HG02642 (cell line): ENCODE data around the gene PTPRN2.
"Not testable (repeated sequence)": the region's sequence is repeated elsewhere in the genome, so short reads cannot be mapped to it uniquely, and the experiment has no call there.

ENCODE experiments used
- ATAC-seq: cut with Tn5 transposase; IDR thresholded peaks from one replicate; pipeline ENCODE4 v1.9.1; 2021; ENCODE audit warnings: mild to moderate bottlenecking; ENCODE audit not compliant: unreplicated experiment, poor library complexity

PTPRN2 gene

DNA sequence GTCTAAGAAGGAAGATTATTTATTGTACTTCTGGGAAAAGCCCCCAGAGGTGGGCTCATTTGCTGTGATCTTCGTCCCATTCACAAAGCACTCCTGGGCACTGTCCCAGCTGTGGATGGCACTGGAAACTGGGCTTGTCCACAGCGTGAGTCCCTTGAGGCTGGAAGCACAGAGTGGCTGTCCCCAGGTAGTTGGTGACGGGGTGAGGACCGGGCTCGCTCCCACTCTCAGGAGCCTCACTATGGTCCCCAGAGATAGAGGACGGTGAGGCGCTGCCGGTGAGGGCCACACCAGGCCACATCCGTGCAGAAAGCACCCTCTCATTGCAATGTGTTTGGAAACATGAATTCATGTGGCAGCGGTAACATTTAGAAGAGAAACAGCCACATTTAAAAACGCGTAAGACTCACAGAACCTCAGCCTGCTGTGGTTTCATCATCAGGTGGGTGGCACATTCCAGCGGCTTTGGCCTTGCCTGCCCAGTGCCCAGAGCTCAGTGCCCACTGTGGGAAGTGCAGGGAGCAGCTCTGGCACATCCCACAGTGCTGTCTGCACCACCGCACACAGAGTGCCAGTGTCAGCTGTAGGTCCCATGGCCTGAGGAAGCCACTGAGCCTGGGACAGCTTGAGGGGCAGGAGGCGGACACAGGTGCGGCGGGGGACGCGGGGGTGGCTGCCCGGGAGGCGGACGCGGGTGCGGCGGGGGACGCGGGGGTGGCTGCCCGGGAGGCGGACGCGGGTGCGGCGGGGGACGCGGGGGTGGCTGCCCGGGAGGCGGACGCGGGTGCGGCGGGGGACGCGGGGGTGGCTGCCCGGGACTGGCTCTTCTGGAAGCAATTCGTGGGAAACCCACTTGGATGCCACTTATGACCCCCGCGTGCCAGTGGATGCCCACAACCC lies 801.0 kb downstream of the PTPRN2 start:
- ATAC-seq: no peak

DNA sequence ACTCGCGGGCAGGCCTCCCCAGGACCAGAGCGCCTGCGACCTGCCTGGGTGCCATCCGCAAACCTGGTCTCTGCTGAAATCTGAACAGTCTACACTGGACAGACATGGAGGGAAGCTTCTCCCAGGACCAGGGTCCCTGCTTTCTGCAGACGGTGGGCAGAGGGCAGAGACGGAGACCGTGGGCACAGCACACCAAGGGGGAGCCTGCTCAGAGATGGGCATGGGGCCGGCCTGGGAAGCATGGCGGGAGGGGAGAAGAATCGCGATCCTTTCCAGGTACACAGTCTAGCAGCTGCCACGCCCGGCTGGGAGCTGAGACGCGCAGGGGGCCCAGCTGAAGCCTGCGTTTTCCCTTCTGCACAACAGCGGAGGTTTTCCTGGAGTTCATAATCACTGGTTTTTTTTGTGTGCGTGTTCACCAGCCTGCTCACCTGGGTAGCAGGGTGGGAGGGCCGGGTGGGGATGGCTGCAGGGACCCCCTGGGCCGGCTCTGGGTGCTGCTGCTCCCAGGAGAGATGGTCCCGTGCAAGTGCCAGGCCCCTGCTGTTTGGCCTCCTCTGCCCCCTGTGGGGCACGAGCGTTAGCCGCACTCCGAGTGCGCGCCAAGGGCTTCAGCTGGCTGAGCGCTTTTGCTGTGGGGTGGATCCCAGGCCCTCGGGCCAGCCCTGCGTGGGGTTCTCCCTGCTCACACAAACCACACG lies 802.0 kb downstream of the PTPRN2 start:
- no peak for ATAC-seq

DNA sequence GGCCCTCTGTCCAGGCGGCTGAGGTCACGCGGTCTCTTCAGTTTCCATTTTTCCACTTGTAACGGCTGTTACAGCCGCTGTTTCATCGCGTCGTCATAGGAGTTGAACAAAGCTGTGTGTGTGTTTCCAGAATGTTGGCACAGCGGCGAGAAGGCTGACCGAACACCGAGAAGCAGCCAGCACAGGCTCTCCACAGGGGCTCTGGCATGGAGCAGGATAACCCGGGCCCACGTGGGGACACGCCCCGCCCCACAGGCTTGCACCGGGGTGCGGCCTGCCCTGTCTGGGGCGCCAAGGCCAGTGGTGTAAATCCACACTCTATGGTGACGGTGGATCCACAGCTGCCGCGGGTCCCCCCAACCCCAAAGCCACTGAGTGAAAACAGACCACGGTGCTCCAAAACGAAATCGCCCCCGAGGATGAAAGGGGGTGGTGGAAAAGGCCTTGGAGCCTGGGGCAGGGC lies 802.6 kb downstream of the PTPRN2 start:
- ATAC-seq: no peak

DNA sequence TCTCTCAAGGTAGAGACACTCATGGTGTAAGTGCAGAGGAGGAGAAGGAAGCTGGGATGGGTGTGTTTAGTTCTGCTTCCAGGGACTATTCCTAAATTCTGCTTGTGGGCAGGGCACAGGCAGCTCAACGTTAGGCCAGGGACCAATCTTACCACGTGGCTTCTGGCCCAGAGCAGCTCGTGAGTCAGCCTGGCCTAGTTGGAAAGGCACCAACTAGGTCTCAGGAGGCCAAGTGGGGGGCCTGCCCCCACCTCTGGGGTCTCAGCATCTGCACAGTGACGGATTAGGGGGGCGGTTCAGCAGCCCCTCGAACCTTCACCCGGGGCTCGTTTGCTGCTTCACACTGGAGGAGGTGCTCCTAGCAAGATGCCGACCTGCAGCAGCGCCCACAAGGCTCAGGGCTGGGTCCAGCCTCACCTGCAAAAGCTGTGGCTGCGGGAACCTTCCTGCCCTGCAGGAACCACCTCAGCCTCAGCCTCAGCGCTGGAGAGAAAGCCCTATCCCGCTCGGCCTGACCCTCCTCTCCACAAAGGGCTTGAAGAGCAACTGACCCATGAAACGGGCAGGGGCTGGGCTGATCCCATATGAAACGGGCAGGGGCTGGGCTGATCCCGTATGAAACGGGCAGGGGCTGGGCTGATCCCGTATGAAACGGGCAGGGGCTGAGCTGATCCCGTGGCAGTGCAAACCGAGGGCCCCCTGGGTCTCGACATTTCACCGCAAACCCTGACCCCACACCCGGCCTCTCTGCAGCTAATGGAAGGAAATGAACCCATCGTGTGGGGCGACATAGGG lies 803.4 kb downstream of the PTPRN2 start:
- no peak for ATAC-seq

DNA sequence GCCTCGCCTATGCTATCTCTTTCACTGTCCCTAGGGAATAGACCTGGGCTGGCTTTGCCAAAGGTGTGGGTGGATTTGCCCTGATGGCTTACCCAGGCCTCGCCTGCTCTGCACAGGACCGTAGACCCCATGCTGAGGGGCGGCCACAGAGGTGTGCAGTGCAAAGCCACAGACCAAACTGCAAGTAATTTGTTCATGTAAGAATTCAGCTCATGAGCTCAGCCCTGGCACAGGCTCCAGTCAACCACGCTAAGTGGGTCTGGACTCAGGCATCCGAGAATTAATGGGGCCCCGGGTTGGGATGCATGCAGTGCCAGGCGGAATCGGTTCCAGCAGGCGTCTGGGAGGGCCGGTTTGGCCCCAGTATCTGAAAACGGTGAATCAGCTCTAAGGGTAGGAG lies 805.6 kb downstream of the PTPRN2 start:
- no peak for ATAC-seq

DNA sequence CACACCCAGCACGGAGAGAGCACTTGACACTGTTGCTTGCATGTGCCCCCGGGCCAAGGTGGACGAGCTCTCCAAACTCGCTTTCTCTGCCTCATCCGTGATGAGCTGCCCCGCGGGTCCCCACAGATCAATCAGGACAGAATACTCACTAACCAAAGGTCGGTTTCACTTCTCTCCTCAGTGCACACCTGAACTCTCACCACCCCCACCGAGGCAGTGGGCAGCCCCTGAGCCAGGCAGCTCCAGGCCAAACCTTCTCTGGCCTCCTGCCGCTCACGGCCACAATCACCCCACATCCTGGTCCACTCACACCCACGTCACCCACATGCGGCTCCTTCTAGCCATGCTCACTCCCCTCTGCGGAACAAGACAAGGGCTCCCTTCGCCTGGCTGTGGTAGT lies 806.9 kb downstream of the PTPRN2 start:
- ATAC-seq: no peak

DNA sequence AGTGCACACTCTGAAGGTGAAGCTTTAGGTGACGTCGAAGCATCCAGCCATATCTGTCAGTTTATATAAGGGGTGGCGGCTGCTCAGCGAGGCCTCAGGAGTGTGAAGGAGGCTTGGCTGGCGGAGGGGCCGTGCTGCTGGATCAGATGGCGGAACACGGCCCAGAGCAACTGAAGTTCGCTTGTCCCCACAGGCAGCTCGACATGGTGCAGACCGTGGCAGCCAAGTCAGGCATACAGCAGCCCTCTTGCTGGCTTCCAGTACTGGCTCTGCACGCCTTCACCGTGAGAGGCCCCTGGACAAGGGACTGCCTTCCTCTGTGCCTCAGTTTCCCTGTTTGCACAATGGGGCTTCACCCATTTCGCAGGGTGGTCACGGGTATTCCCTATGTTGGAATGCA lies 807.3 kb downstream of the PTPRN2 start:
- ATAC-seq: no peak

DNA sequence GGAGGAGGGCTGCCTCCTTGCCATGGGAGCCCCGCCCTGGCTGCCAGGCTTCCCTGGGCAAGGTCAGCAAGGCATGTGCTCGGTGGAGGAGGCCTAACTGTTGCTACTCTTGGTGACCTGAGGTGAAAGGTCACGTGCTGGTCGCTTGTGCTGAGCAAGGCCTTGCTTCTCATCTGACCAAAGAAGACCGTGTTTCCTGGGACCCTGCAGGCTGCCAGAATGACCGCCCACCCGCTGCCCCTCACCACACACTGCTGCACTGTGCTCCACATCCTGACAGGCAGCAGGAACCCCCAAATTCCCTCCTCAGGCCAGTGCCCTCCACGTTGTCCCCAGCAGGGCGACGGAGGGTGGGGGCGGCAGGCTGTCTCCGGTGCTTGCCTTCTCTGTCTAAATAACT lies 808.4 kb downstream of the PTPRN2 start:
- ATAC-seq: no peak

DNA sequence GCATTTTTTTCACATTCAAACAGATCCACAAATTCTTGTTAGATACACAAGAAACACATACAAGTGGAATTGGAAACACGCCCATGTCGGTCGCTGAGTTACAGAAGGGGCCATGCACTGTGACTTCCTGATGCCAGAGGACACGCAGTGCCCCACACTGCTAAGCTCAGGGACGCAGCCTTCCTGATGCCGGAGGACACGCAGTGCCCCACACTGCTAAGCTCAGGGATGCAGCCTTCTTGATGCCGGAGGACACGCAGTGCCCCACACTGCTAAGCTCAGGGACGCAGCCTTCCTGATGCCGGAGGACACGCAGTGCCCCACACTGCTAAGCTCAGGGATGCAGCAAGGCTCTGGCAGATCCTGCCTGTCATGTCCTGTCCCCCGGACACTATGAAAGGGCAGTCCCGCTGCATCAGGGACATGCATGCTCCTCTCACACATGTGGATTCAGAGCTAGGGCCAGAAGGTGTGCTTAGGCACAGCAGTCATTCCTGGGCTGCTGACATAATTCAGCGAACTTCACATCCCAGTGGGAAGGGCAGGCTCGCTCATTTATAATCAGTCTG lies 810.3 kb downstream of the PTPRN2 start:
- not testable (repeated sequence) for ATAC-seq

DNA sequence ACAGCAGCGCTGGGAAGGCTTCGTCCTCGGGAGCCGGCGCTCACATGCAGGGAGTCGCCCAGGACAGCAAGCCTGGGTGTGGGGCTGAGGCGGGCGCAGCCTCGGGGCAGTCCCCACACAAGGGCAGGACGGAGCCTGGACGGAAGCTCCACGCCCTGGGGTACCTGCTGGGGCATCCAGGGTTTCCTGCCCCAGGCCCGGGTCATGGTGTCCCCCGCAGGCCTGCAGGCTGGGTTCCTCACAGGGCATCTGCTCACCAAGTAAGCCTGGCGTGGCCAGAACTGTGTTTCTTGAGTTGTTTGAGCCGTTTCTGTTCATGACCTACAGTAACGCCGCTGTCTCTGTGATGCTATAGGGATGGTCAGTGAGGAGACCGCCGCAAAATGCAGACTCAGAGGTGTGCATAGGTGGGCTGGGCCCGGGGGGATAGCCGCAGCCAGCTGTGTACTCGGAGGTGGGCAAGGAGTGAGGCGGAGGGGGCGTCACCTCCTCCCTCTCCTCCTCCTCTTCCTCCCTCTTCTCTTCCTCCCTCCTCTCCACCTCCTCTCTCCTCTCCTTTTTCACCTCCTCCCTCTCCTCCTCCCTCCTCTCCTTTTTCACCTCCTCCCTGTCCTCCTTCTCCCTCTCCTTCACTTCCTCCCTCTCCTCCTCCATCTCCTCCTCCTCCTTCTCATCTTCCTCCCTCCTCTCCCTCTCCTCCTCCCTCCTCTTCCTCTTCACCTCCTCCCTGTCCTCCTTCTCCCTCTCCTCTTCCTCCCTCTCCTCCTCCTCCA lies 811.9 kb downstream of the PTPRN2 start:
- ATAC-seq: no peak

DNA sequence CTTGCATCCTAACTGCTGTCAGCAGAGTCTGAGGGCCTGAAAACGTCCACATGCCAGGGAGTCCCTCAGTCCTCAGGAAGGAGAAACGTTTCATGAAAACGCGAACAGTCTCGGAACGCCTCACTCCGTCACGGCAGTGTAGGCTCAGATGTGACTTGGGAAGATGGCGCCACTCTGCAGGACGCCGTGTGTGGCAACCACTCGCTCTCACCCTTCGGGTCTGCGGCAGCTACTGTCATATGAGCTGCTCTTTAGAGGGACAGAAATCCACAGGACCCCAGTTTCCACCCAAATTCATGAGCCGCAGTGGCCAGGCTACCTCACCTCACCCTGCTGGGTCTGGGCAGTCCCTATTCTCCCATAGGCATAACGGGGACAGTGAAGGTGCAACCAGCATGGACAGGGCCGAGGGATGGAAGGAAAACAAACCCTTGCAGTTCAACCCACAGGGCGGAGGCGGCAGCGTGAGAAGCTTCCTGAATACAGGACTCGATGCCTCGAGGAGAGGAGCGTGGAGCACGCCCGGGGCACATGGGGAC lies 812.5 kb downstream of the PTPRN2 start:
- no peak for ATAC-seq

DNA sequence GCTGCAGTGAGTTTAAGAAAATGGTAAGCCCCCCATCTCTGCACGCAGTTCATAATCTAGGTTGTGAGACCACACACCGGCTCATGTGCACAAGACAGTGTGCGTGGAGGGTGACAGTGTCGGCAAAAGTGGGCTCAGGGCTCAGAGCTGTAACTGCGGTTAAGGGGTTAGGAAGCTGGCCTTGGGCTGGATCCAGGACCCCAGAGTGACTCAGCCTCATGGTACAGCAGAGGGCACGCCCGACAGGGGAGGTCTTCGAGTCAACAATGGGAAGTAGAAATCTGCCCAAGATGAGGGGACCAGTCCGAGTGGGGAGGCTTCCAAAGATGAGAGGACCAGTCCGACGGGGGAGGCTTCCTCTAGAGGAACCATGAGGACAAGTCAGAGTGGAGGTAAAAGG lies 813.1 kb downstream of the PTPRN2 start:
- no peak for ATAC-seq

DNA sequence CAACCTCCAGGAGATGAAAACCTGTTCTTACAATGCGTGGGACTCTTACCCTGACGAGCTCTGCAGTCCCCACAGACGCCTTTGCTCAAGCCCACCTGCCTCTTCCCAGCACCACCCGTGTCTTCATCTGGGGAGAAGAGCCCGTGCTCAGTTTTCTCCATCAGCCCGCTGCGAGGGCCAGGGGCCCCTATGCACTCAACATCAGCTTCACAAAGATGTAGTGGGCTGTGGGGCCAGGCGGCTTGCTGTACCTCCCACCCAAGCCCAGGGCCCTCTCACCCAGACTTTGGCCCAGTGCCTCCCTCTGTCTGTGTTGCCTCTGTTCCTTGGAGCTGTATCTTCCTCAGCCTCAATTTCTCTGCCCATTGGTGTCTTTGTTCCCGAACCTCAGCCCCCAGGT lies 814.3 kb downstream of the PTPRN2 start:
- ATAC-seq: no peak

DNA sequence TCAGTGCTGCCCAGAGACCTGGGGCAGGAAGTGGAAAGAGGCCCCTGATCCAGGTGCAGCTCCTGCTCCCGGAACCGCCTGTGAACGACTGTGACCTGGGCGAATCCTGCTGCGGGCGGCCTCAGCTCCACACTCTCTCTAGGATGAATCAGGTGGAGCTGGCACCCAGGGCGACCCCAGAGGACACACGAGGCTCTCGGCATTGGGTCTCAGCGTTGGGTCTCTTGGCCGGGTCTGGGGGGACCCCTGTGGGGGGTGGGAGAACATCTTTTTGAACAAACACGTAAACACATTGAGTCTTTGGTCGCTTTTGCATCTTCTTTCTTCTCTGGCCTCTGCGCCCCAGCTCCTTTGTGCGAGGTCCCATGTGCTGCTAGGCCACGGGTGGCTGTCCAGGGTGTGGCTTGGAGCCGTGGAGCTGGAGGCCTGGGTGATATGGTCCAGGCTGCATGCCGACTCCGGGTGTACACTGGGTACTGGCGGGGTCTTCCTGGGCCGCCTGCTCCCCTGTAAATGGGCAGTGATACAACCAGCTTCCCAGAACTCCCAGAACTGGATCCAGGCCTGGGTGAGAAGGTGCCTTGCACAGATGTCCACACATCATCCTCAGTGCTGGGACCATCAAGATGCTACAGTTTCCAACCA lies 815.0 kb downstream of the PTPRN2 start:
- no peak for ATAC-seq

DNA sequence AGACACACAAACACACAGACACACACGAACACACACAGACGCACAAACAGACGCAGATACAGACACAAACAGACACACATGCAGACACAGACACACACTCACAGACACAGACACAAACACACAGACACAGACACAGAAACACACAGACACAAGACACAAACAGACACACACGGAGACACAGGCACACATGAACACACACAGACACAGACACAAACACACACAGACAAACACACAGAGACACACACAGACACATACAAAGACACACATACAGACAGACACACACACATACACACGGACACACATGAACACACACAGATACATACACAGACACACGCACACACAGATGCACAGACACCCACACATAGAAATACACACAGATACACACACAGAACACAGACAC lies 815.9 kb downstream of the PTPRN2 start:
- ATAC-seq: no peak

DNA sequence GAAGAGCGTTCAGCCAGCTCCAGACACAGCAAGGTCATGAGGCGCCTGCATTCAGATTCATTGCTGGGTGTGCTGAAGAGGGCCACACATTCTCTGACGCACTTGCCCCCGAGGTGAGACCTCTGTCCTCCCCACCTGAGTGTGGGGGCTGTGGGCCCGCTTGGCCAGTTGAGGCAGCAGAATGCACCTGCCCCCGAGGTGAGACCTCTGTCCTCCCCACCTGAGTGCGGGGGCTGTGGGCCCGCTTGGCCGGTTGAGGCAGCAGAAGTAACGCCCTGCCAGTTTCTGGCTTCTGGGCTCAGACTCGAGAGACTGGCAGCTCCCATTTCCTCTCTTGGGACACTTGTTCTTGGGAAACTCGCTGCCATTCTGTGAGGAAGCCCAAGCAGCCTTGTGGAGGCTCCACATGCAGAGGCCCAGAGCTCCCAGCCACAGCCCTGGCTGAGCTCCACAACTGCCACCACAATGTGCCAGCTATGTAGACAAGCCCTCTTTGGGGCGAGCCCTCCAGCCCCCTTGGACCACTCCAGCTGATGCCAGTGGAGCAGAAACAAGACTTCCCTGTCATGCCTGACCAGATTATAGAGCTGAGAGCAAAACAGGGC lies 816.8 kb downstream of the PTPRN2 start:
- no peak for ATAC-seq

DNA sequence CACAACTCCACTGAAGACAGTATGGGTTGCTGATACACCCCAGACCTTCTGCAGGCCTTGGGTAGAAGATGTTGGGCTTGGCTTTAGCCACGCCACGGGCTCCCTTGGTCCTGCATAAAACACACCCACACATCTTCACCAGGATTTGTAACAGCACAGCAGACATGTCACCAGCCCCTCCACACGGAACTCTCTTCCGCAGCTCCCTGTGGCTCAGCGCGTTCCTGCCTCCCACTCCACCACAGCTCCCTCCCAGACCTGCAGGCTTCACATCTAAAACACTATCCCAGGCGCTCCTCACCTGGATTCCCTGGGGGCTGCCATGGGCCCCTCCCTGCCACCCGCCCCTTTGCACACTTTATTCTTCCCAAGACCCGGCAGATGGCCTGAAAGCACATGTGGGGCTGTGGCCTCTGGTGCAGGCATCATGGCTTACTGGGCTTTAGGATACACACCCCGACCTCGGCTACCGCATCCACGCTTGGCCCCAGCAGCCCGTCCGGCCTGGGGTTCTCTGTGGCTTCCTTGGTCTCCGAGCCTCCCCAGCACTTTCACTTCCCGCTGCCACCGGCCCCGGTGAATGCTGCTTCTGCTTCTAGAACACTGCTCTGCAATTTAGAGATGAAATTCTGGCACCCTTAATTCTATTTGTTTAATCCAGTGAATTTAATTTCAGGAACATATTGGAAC lies 818.0 kb downstream of the PTPRN2 start:
- ATAC-seq: no peak

DNA sequence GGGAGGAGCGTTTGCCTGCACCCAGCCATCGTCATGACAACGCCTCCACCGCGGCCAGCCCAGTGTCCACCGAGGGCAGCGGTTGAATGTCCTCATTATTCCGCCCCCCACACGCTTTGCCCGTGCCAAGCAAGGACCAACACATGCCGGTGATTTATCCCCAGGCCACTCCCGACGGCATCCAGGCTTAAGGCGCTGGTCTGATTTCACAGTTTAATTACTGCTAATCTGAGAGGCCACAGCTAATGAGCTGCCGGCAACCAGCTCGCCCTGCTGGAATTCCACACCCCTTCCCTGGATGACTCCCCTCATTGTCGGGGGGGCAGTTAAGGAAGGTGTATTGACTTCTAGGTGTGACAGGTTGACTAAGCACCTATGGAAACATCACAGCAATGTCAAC lies 818.5 kb downstream of the PTPRN2 start:
- no peak for ATAC-seq
